HCT116 (cell line): Measurements from ENCODE around the gene STAB1. TPM values are rescaled to one million over a fixed set of nuclear protein-coding genes. Genes with fewer than 3 reads are reported as not detected.

Source experiments
- ATAC-seq: fragments of 200-7000 bp; cut with Tn5 transposase; 2 replicates; pipeline ENCODE4 v1.9.1; 2020; ENCODE audit warnings: mild to moderate bottlenecking, moderate library complexity
- BruUV-seq: library from RNA; stranded (reverse); fragments of 400-500 nt; replicated peaks from 2 replicates; lab custom pipeline; 2021; lab: Mats Ljungman, UMichigan
- CTCF ChIA-PET: fragments of 300-600 bp; sonication (Branson Sonifier 250); formaldehyde crosslinking; loops from one replicate; lab custom pipeline; 2021; ENCODE audit warnings: antibody characterized with exemption; lab: Charles Lee
- POLR2A ChIA-PET: fragments of 300-600, 350-600 bp; sonication (Branson Sonifier 250); formaldehyde crosslinking; loops from one replicate; lab custom pipeline; 2021; ENCODE audit warnings: antibody characterized with exemption; lab: Charles Lee
- RAD21 ChIA-PET, 2 experiments: fragments of 300-600 bp; sonication (Branson Sonifier 250); formaldehyde crosslinking; loops; one replicate each; lab custom pipeline; 2023; ENCODE audit warnings: low total read pairs in 2 of 2; ENCODE audit not compliant: uncharacterized antibody in 2 of 2, unreplicated experiment in 2 of 2, low non-redundant PET in 1 of 2; lab: Charles Lee
- DNase-seq: peaks from one replicate; pipeline ENCODE4 v3.0.0-alpha.2; 2010; ENCODE audit warnings: low read depth, low spot score
- H2AFZ ChIP-seq: fragments of 200-600 bp; shearing (Covaris generic), sonication (generic); 2 replicates; pipeline ENCODE4 v1.6.1; 2017; ENCODE audit warnings: low read depth, mixed run types, mixed read lengths, antibody characterized with exemption, low read length; ENCODE audit not compliant: poor library complexity, severe bottlenecking
- H3K27ac ChIP-seq: 2 replicates; pipeline ENCODE4 v1.5.1; 2012; ENCODE audit warnings: low read depth, low read length
- H3K27me3 ChIP-seq: fragments of 200-600 bp; sonication (generic); 2 replicates; pipeline ENCODE4 v1.6.1; 2016; ENCODE audit warnings: mixed run types, low read length, mixed read lengths; ENCODE audit not compliant: insufficient read depth
- H3K36me3 ChIP-seq, 2 experiments: fragments of 200-500 bp in 1 of 2; fragments of 200-600 bp in 1 of 2; sonication (Bioruptor generic) in 1 of 2; sonication (generic) in 1 of 2; 2 replicates each; pipeline versions ENCODE4 v1.5.1 to v1.6.1; 2014 to 2016; ENCODE audit warnings: low read length in 2 of 2, inconsistent platforms in 1 of 2, mixed read lengths in 1 of 2, mixed run types in 1 of 2; ENCODE audit not compliant: insufficient read depth in 2 of 2, control insufficient read depth in 1 of 2
- H3K4me1 ChIP-seq, 2 experiments: fragments of 200-600 bp in 1 of 2; sonication (generic) in 1 of 2; 2 replicates each; pipeline versions ENCODE4 v1.5.1 to v1.6.1; 2012 to 2017; ENCODE audit warnings: low read length in 2 of 2, inconsistent platforms in 1 of 2, mild to moderate bottlenecking in 1 of 2, mixed read lengths in 1 of 2, mixed run types in 1 of 2, moderate library complexity in 1 of 2; ENCODE audit not compliant: insufficient read depth in 2 of 2, control insufficient read depth in 1 of 2
- H3K4me2 ChIP-seq: fragments of 200-600 bp; sonication (generic); 2 replicates; pipeline ENCODE4 v1.6.1; 2017; ENCODE audit warnings: mixed run types, low read length, mixed read lengths
- H3K4me3 ChIP-seq, 2 experiments: fragments of 200-600 bp in 1 of 2; sonication (generic) in 1 of 2; replicated peaks in 1 of 2; 2 replicates each; pipeline ENCODE4 v1.5.1; 2011 to 2016; ENCODE audit warnings: low read length in 2 of 2, control low read depth in 1 of 2, low read depth in 1 of 2, mild to moderate bottlenecking in 1 of 2, mixed read lengths in 1 of 2, mixed run types in 1 of 2
- H3K79me2 ChIP-seq: fragments of 200-600 bp; sonication (generic); 2 replicates; pipeline ENCODE4 v1.6.1; 2017; ENCODE audit warnings: mild to moderate bottlenecking, mixed run types, low read length, moderate library complexity, mixed read lengths; ENCODE audit not compliant: insufficient read depth
- H3K9ac ChIP-seq: fragments of 200-600 bp; sonication (generic); 2 replicates; pipeline ENCODE4 v1.6.1; 2016; ENCODE audit warnings: low read length, mixed read lengths
- H3K9me2 ChIP-seq: fragments of 200-600 bp; sonication (generic), shearing (Covaris generic); 2 replicates; pipeline ENCODE4 v1.6.1; 2017; ENCODE audit warnings: mixed run types, mild to moderate bottlenecking, moderate library complexity; ENCODE audit not compliant: insufficient read depth
- H3K9me3 ChIP-seq, 2 experiments: fragments of 200-500 bp in 1 of 2; fragments of 200-600 bp in 1 of 2; sonication (Bioruptor generic) in 1 of 2; sonication (generic) in 1 of 2; 2 replicates each; pipeline ENCODE4 v1.6.1; 2014 to 2017; ENCODE audit warnings: low read length in 2 of 2, mixed read lengths in 2 of 2, inconsistent platforms in 1 of 2, low read depth in 1 of 2, mild to moderate bottlenecking in 1 of 2, mixed run types in 1 of 2, moderate library complexity in 1 of 2; ENCODE audit not compliant: control insufficient read depth in 1 of 2, insufficient read depth in 1 of 2
- H4K20me1 ChIP-seq: fragments of 200-600 bp; sonication (generic), shearing (Covaris generic); 2 replicates; pipeline ENCODE4 v1.6.1; 2017; ENCODE audit warnings: mixed run types, mild to moderate bottlenecking, moderate library complexity; ENCODE audit not compliant: insufficient read depth
- ATF3 ChIP-seq: IDR thresholded peaks from 2 replicates; pipeline ENCODE4 v1.6.1; 2012
- EGR1 ChIP-seq: IDR thresholded peaks from 2 replicates; pipeline ENCODE4 v1.6.1; 2012; ENCODE audit warnings: low read depth
- EZH2phosphoT487 ChIP-seq: fragments of 200-600 bp; IDR thresholded peaks from 2 replicates; pipeline ENCODE4 v1.6.1; 2018; ENCODE audit warnings: antibody characterized with exemption, borderline replicate concordance
- FOSL1 ChIP-seq: IDR thresholded peaks from 2 replicates; pipeline ENCODE4 v1.6.1; 2012; ENCODE audit warnings: low read depth
- MAX ChIP-seq: IDR thresholded peaks from 2 replicates; pipeline ENCODE4 v1.6.1; 2012
- POLR2A ChIP-seq: IDR thresholded peaks from 2 replicates; pipeline ENCODE4 v1.7.0; 2011; ENCODE audit warnings: borderline replicate concordance; ENCODE audit not compliant: insufficient read depth, insufficient read length; ENCODE audit errors: extremely low read depth
- POLR2AphosphoS5 ChIP-seq: IDR thresholded peaks from 2 replicates; pipeline ENCODE4 v1.6.1; 2011; ENCODE audit warnings: mild to moderate bottlenecking, low read depth, low read length, moderate library complexity
- RAD21 ChIP-seq: IDR thresholded peaks from 2 replicates; pipeline ENCODE4 v1.6.1; 2012; ENCODE audit warnings: low read depth, mild to moderate bottlenecking
- REST ChIP-seq: IDR thresholded peaks from 2 replicates; pipeline ENCODE4 v1.6.1; 2012; ENCODE audit warnings: low read depth
- SIN3A ChIP-seq: IDR thresholded peaks from 2 replicates; pipeline ENCODE4 v1.6.1; 2012; ENCODE audit warnings: low read depth
- SRF ChIP-seq: IDR thresholded peaks from 2 replicates; pipeline ENCODE4 v1.6.1; 2012; ENCODE audit warnings: low read depth
- TCF7L2 ChIP-seq: IDR thresholded peaks from 2 replicates; pipeline ENCODE4 v1.7.0; 2011; ENCODE audit warnings: borderline replicate concordance, inconsistent platforms; ENCODE audit not compliant: insufficient read depth, insufficient read length; ENCODE audit errors: extremely low read depth
- YY1 ChIP-seq: IDR thresholded peaks from 2 replicates; pipeline ENCODE4 v1.6.1; 2011; ENCODE audit warnings: low read length, low read depth, moderate library complexity, mild to moderate bottlenecking; ENCODE audit not compliant: insufficient replicate concordance; ENCODE audit errors: extremely low read depth
- ZFX ChIP-seq: fragments of 450-650 bp; IDR thresholded peaks from 2 replicates; pipeline ENCODE4 v1.6.1; 2017
- ZNF274 ChIP-seq: fragments of 200-500 bp; sonication (Bioruptor generic); IDR thresholded peaks from 2 replicates; pipeline ENCODE4 v1.6.1; 2014; ENCODE audit warnings: mild to moderate bottlenecking, low read depth, low read length, inconsistent platforms
- intact Hi-C: fragments of 100-400 bp; cut with micrococcal nuclease; formaldehyde crosslinking; loops from 2 replicates; pipeline ENCODE4 v1.10.0; 2022
- total RNA-seq: library from RNA; stranded (reverse); gene quantifications from one replicate; pipeline ENCODE4 v1.2.1, GENCODE V29; 2021; ENCODE audit not compliant: unreplicated experiment

The STAB1 gene
- total RNA-seq, 1 experiment from 2014 or later: 0.44 TPM

- H2AFZ ChIP-seq: no peak overlapping the region
- H3K27ac ChIP-seq: no peak overlapping the region
- BruUV-seq: no TSS peak
- TF ChIP-seq REST (no peak), YY1 (no peak), ZFX (no peak), EZH2phosphoT487 (no peak), EGR1 (no peak), SRF (no peak), ATF3 (no peak), SIN3A (no peak), RAD21 (no peak), FOSL1 (no peak), POLR2AphosphoS5 (no peak), MAX (no peak), ZNF274 (no peak), TCF7L2 (no peak), POLR2A (no peak)
- no peaks in the 10 kb centered on the region for H3K27me3 ChIP-seq
- no peaks in the 10 kb centered on the region for H3K9me2 ChIP-seq
- H3K9ac ChIP-seq: no peak overlapping the region
- ChIA-PET RAD21 (no interaction called here), POLR2A (no interaction called here), CTCF (no interaction called here)
- H3K4me3 ChIP-seq: no peak overlapping the region
- peaks cover 5 to 26% of the 10 kb centered on the region in 2 experiments; a peak in 3 of 4 replicates for H3K36me3 ChIP-seq
- H3K4me2 ChIP-seq: no peak overlapping the region
- no peaks in the 10 kb centered on the region for H3K79me2 ChIP-seq
- no peaks in the 10 kb centered on the region for H3K4me1 ChIP-seq
- DNase-seq (no peak), ATAC-seq (no peak)
- no peaks in the 10 kb centered on the region for H4K20me1 ChIP-seq
- intact Hi-C loops: no loop called here
- H3K9me3 ChIP-seq: no peaks in the 10 kb centered on the region
These were observed 7.1 kb upstream of the STAB1 start for GRCh38 chr3:52487788-52488691.
